ENCODE measurements around the gene ZNRF3.
"Not testable (repeated sequence)": the region's sequence is repeated elsewhere in the genome, so short reads cannot be mapped to it uniquely, and the experiment has no call there.

The ZNRF3 gene

GRCh38 chr22:28882878-28883656 is at the start of gene ZNRF3:
TSS of gene ZNRF3 (plus strand) at chr22:28883572. CDS start at chr22:28883767, 195 bp downstream.
- peak; percentile 58 for DNase-seq (ENCODE audit: low read depth)
- H3K4me3 ChIP-seq (ENCODE audit: low read length) = peak within 1 kb of the TSS; percentile 70

GRCh38 chr22:28835630-28836189 is 47.7 kb upstream of the ZNRF3 start:
- no peak for TF ChIP-seq CTCF (conservative IDR thresholded peaks at IDR 0.05; ENCODE audit: low read depth, low read length)
- no peak overlapping the region for H3K4me3 ChIP-seq (ENCODE audit: low read length)
- DNase-seq (ENCODE audit: low read depth) = no peak

More at GRCh38 chr22:28882878-28883656, at the start of gene ZNRF3:
- no peak for TF ChIP-seq CTCF (conservative IDR thresholded peaks at IDR 0.05; ENCODE audit: low read depth, low read length)

GRCh38 chr22:28837640-28838039 is 45.7 kb upstream of the ZNRF3 start:
- TF ChIP-seq CTCF (conservative IDR thresholded peaks at IDR 0.05; ENCODE audit: low read depth, low read length) = no peak
- no peak for DNase-seq (ENCODE audit: low read depth)
- H3K4me3 ChIP-seq (ENCODE audit: low read length) = no peak overlapping the region

- DNase-seq (ENCODE audit: low read depth) = no peak
- TF ChIP-seq CTCF (conservative IDR thresholded peaks at IDR 0.05; ENCODE audit: low read depth, low read length) = no peak
- no peak overlapping the region for H3K4me3 ChIP-seq (ENCODE audit: low read length)
These were observed 44.4 kb upstream of the ZNRF3 start for GRCh38 chr22:28838971-28839370.

GRCh38 chr22:28841111-28841510 is 42.3 kb upstream of the ZNRF3 start:
- TF ChIP-seq CTCF (conservative IDR thresholded peaks at IDR 0.05; ENCODE audit: low read depth, low read length) = no peak
- DNase-seq (ENCODE audit: low read depth) = no peak

DNA sequence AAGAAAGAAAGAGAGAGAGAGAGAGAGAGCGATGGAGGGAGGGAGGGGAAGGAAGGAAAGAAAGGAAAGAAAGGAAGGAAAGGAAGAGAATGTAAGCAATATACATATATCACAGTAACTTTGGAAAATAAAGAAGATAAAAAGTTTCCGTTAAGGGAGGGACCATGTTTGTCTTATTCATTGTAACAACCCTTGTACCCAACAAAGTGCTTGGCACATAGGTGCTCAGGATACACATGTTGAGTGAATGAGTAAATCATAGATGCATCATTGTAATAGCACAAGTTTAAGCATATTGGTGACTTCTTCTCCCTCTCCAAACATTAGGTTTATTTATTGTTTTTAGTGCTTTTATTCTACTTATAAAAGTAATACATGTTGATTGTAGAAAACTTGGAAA is 39.7 kb upstream of the ZNRF3 start:
- TF ChIP-seq CTCF (conservative IDR thresholded peaks at IDR 0.05; ENCODE audit: low read depth, low read length) = no peak
- no peak for DNase-seq (ENCODE audit: low read depth)

More at GRCh38 chr22:28841111-28841510, 42.3 kb upstream of the ZNRF3 start:
- no peak overlapping the region for H3K4me3 ChIP-seq (ENCODE audit: low read length)

DNA sequence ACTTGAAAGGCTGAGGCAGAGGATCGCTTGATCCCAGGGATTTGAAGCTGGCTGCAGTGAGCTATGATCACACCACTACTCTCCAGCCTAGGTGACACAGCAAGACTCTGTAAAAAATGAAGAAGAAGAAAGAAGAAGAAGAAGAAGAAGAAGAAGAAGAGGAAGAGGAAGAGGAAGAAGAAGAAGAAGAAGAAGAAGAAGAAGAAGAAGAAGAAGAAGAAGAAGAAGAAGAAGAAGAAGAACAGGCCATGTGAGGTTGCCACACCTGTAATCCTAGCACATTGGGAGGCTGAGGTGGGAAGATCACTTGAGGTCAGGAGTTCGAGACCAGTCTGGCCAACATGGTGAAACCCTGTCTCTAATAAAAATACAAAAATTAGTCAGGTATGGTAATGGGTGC is 39.1 kb upstream of the ZNRF3 start:
- not testable (repeated sequence) for DNase-seq (ENCODE audit: low read depth); H3K4me3 ChIP-seq (ENCODE audit: low read length)

More for the DNA sequence above, 39.7 kb upstream of the ZNRF3 start:
- no peak overlapping the region for H3K4me3 ChIP-seq (ENCODE audit: low read length)

Data from retinal pigment epithelial cell (primary cell).